Liver (tissue), 9 donors: ENCODE measurements around the gene ENTPD3. TPM values are rescaled to one million over a fixed set of nuclear protein-coding genes. Genes with fewer than 3 reads are reported as not detected.

ENCODE experiments used
- DNase-seq: peaks from one replicate; pipeline ENCODE4 v3.0.0-alpha.2; 2017; ENCODE audit warnings: low spot score
- H3K27ac ChIP-seq, 2 donors: one replicate each; pipeline ENCODE4 v1.7.0; 2013; ENCODE audit warnings: inconsistent platforms in 2 of 2, low read length in 2 of 2, control low read depth in 1 of 2, low read depth in 1 of 2, mild to moderate bottlenecking in 1 of 2
- H3K27me3 ChIP-seq, 4 donors: one replicate each; pipeline versions ENCODE4 v1.6.1 to v1.7.0; 2013; ENCODE audit warnings: low read length in 3 of 4, inconsistent platforms in 1 of 4, mild to moderate bottlenecking in 1 of 4, moderate library complexity in 1 of 4; ENCODE audit not compliant: control insufficient read depth in 4 of 4, insufficient read depth in 4 of 4
- H3K36me3 ChIP-seq, 4 donors: one replicate each; pipeline versions ENCODE4 v1.6.1 to v1.7.0; 2013; ENCODE audit warnings: low read length in 3 of 4, mild to moderate bottlenecking in 3 of 4, low read depth in 1 of 4, moderate library complexity in 1 of 4; ENCODE audit not compliant: control insufficient read depth in 4 of 4, insufficient read depth in 3 of 4
- H3K4me1 ChIP-seq, 4 donors: one replicate each; pipeline versions ENCODE4 v1.6.1 to v1.7.0; 2013; ENCODE audit warnings: low read length in 3 of 4, mild to moderate bottlenecking in 3 of 4, moderate library complexity in 1 of 4; ENCODE audit not compliant: control insufficient read depth in 4 of 4, insufficient read depth in 4 of 4
- H3K4me3 ChIP-seq, 3 donors: one replicate each; pipeline versions ENCODE4 v1.6.1 to v1.7.0; 2013; ENCODE audit warnings: low read length in 3 of 3, control low read depth in 1 of 3, low read depth in 1 of 3, mild to moderate bottlenecking in 1 of 3
- H3K9ac ChIP-seq, 2 donors: one replicate each; pipeline ENCODE4 v1.7.0; 2013; ENCODE audit warnings: low read length in 2 of 2, mild to moderate bottlenecking in 2 of 2, moderate library complexity in 2 of 2, control low read depth in 1 of 2, low read depth in 1 of 2
- H3K9me3 ChIP-seq, 4 donors: one replicate each; pipeline versions ENCODE4 v1.6.1 to v1.7.0; 2013; ENCODE audit warnings: low read length in 3 of 4; ENCODE audit not compliant: control insufficient read depth in 4 of 4
- ATF3 ChIP-seq: IDR thresholded peaks from 2 replicates; pipeline ENCODE4 v1.6.1; 2016; ENCODE audit warnings: antibody characterized with exemption
- EGR1 ChIP-seq, 2 donors: IDR thresholded peaks; 2 replicates each; pipeline ENCODE4 v1.6.1; 2016 to 2018; ENCODE audit warnings: antibody characterized with exemption in 2 of 2, low read depth in 2 of 2
- FOXA1 ChIP-seq: IDR thresholded peaks from 2 replicates; pipeline ENCODE4 v1.6.1; 2016; ENCODE audit warnings: antibody characterized with exemption
- FOXA2 ChIP-seq: IDR thresholded peaks from 2 replicates; pipeline ENCODE4 v1.6.1; 2016; ENCODE audit warnings: antibody characterized with exemption
- GABPA ChIP-seq, 2 donors: IDR thresholded peaks in 1 of 2; conservative IDR thresholded peaks in 1 of 2; 2 replicates each; pipeline ENCODE4 v1.6.1; 2016; ENCODE audit warnings: antibody characterized with exemption in 2 of 2, mild to moderate bottlenecking in 1 of 2, moderate library complexity in 1 of 2
- HNF4A ChIP-seq, 2 donors: conservative IDR thresholded peaks; 2 replicates each; pipeline ENCODE4 v1.6.1; 2016; ENCODE audit warnings: antibody characterized with exemption in 2 of 2, mild to moderate bottlenecking in 2 of 2
- HNF4G ChIP-seq: IDR thresholded peaks from 2 replicates; pipeline ENCODE4 v1.6.1; 2016; ENCODE audit warnings: antibody characterized with exemption
- JUND ChIP-seq, 2 donors: IDR thresholded peaks; 2 replicates each; pipeline ENCODE4 v1.6.1; 2016; ENCODE audit warnings: antibody characterized with exemption in 2 of 2
- MAX ChIP-seq: IDR thresholded peaks from 2 replicates; pipeline ENCODE4 v1.6.1; 2016; ENCODE audit warnings: antibody characterized with exemption
- NR2F2 ChIP-seq: IDR thresholded peaks from 2 replicates; pipeline ENCODE4 v1.6.1; 2016; ENCODE audit warnings: antibody characterized with exemption
- RAD21 ChIP-seq, 2 donors: IDR thresholded peaks; 2 replicates each; pipeline ENCODE4 v1.6.1; 2016; ENCODE audit warnings: antibody characterized with exemption in 2 of 2, mild to moderate bottlenecking in 2 of 2
- REST ChIP-seq: IDR thresholded peaks from 2 replicates; pipeline ENCODE4 v1.6.1; 2016; ENCODE audit warnings: antibody characterized with exemption, mild to moderate bottlenecking
- RXRA ChIP-seq, 2 donors: IDR thresholded peaks; 2 replicates each; pipeline ENCODE4 v1.6.1; 2017 to 2018; ENCODE audit warnings: antibody characterized with exemption in 2 of 2, mild to moderate bottlenecking in 1 of 2
- SP1 ChIP-seq: IDR thresholded peaks from 2 replicates; pipeline ENCODE4 v1.6.1; 2018; ENCODE audit warnings: antibody characterized with exemption, mild to moderate bottlenecking
- TAF1 ChIP-seq: conservative IDR thresholded peaks from 2 replicates; pipeline ENCODE4 v1.6.1; 2016; ENCODE audit warnings: antibody characterized with exemption, mild to moderate bottlenecking
- YY1 ChIP-seq: IDR thresholded peaks from 2 replicates; pipeline ENCODE4 v1.6.1; 2016; ENCODE audit warnings: antibody characterized with exemption, mild to moderate bottlenecking
- WGBS: extraction: QIAGEN DNeasy Blood & Tissue Kit; methylation state at CpG from one replicate; pipeline ENCODE4 v1.1.7; 2013; 5-methylcytosine and 5-hydroxymethylcytosine counted together
- polyA plus RNA-seq, 2 donors: library from polyadenylated mRNA; stranded (reverse) in 1 of 2; unstranded in 1 of 2; fragments of 200-250 nt in 1 of 2; fragments of >200 nt in 1 of 2; fragmentation: Nextera tagmentation in 1 of 2; extraction: Ambion mirVana in 1 of 2; gene quantifications; one replicate each; pipeline versions ENCODE4 v1.2.1 to v1.2.3, GENCODE V29; 2013 to 2015
- total RNA-seq, 2 donors: library from RNA; depleted of rRNA; stranded (reverse); fragments of >200 nt; gene quantifications; one replicate each; pipeline ENCODE4 v1.2.3, GENCODE V29; 2014
- TF ChIP-seq, protein P1 (sequence below): IDR thresholded peaks from 2 replicates; pipeline ENCODE4 v1.6.1; 2016; ENCODE audit warnings: antibody characterized with exemption
- TF ChIP-seq, protein P2 (sequence below): fragments of 150-350 bp; IDR thresholded peaks from 2 replicates; pipeline ENCODE4 v1.5.1; 2017; ENCODE audit warnings: improper control_type of control experiment, low read depth, low read length; ENCODE audit not compliant: missing input control
- donor health status: healthy.
- donor health status: healthy.
- donor health status: healthy.
- donor health status: healthy.
- donor health status: healthy.

ENTPD3 gene
- total and polyA plus RNA-seq, 4 donors = 0.08 TPM; not detected in 3

DNA sequence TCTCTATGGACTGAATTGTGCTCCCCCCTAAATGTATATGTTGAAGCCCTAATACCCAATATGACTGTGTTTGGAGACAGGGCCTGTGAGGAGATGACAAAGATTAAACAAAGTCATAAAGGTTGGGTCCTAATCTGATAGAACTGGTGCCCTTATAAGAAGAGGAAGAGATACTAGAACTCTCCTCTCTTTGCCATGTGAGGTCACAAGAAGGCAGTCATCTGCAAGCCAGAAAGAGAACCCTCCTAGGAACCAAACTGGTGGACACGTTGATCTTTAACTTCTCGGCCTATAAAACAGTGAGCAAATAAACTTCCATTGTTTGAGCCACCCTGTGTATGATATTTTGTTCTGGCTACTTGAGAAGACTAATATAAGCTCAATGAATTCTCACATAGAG, 31.6 kb upstream of the ENTPD3 start (continued):
- no peak for TF ChIP-seq REST
- no peak for TF ChIP-seq FOXA1
- no peak for TF ChIP-seq GABPA (IDR thresholded peaks at IDR 0.05 in 1 of 2, conservative IDR thresholded peaks at IDR 0.05 in 1 of 2)
- TF ChIP-seq RXRA (IDR thresholded peaks at IDR 0.05) = no peak
- no peak for TF ChIP-seq NR2F2
- TF ChIP-seq HNF4G = no peak
- no peak for TF ChIP-seq TAF1

DNA sequence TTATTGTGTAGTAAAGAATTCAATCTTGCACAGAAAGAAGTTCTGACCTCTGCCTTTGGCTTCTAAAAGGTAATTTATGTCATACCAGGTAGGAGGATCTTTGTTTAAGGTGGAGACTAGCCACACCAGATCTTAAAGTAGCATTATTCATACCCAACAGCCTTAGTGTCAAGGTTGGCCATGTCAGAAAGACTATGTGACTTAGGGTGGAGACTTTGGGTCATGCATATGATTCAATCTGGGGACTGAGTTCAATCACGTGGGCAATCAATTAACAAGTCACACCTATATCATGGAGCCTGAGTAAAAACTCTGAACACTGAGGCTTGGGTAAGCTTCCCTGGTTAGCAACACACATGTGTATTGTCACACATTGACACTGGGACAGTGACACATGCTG, 28.5 kb upstream of the ENTPD3 start:
- Histone ChIP-seq H3K27me3 (no peaks in the 10 kb centered on the region), H3K36me3 (no peaks in the 10 kb centered on the region), H3K9ac (no peak overlapping the region), H3K4me1 (no peaks in the 10 kb centered on the region), H3K9me3 (no peaks in the 10 kb centered on the region), H3K27ac (no peak overlapping the region), H3K4me3 (no peak overlapping the region)
- no peak for TF ChIP-seq ATF3
- no peak for TF ChIP-seq FOXA2
- TF ChIP-seq YY1 = no peak
- no peak for TF ChIP-seq HNF4G
- TF ChIP-seq TAF1 = no peak
- TF ChIP-seq SP1 = no peak
- no peak for TF ChIP-seq MAX
- no peak for TF ChIP-seq REST
- TF ChIP-seq NR2F2 = no peak
- TF ChIP-seq, protein P1, sequence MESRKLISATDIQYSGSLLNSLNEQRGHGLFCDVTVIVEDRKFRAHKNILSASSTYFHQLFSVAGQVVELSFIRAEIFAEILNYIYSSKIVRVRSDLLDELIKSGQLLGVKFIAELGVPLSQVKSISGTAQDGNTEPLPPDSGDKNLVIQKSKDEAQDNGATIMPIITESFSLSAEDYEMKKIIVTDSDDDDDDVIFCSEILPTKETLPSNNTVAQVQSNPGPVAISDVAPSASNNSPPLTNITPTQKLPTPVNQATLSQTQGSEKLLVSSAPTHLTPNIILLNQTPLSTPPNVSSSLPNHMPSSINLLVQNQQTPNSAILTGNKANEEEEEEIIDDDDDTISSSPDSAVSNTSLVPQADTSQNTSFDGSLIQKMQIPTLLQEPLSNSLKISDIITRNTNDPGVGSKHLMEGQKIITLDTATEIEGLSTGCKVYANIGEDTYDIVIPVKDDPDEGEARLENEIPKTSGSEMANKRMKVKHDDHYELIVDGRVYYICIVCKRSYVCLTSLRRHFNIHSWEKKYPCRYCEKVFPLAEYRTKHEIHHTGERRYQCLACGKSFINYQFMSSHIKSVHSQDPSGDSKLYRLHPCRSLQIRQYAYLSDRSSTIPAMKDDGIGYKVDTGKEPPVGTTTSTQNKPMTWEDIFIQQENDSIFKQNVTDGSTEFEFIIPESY = no peak
- TF ChIP-seq RXRA (IDR thresholded peaks at IDR 0.05) = no peak
- no peak for TF ChIP-seq HNF4A (conservative IDR thresholded peaks at IDR 0.05)
- TF ChIP-seq EGR1 (IDR thresholded peaks at IDR 0.05; ENCODE audit: low read depth in 2 of 2) = no peak
- TF ChIP-seq JUND (IDR thresholded peaks at IDR 0.05) = no peak
- no peak for TF ChIP-seq GABPA (IDR thresholded peaks at IDR 0.05 in 1 of 2, conservative IDR thresholded peaks at IDR 0.05 in 1 of 2)
- TF ChIP-seq, protein P2, sequence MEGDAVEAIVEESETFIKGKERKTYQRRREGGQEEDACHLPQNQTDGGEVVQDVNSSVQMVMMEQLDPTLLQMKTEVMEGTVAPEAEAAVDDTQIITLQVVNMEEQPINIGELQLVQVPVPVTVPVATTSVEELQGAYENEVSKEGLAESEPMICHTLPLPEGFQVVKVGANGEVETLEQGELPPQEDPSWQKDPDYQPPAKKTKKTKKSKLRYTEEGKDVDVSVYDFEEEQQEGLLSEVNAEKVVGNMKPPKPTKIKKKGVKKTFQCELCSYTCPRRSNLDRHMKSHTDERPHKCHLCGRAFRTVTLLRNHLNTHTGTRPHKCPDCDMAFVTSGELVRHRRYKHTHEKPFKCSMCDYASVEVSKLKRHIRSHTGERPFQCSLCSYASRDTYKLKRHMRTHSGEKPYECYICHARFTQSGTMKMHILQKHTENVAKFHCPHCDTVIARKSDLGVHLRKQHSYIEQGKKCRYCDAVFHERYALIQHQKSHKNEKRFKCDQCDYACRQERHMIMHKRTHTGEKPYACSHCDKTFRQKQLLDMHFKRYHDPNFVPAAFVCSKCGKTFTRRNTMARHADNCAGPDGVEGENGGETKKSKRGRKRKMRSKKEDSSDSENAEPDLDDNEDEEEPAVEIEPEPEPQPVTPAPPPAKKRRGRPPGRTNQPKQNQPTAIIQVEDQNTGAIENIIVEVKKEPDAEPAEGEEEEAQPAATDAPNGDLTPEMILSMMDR = no peak
- no peak for TF ChIP-seq RAD21 (IDR thresholded peaks at IDR 0.05)
- TF ChIP-seq FOXA1 = no peak
- DNase-seq = no peak
- WGBS = 76% methylated on average over 1 of the region's 1 CpG
